ENCODE data around the gene UBE3B. TPM values are rescaled to one million over a fixed set of nuclear protein-coding genes. Genes with fewer than 3 reads are reported as not detected.

UBE3B gene
- polyA plus RNA-seq, 1 experiment: 42.8 TPM

GRCh38 chr12:109566424-109566823, 89.0 kb downstream of the UBE3B start:
- no peak for DNase-seq (ENCODE audit: low read depth, low spot score)
- H3K27ac ChIP-seq (ENCODE audit: low read depth, low read length): no peak overlapping the region
- POLR2A ChIA-PET: no interaction called here
- no peak overlapping the region for H3K4me3 ChIP-seq (ENCODE audit: low read depth, low read length)
- TF ChIP-seq CTCF (IDR thresholded peaks at IDR 0.05; ENCODE audit: low read depth, low read length): no peak
- H3K9me3 ChIP-seq (ENCODE audit: control insufficient read depth, insufficient read depth, low read length): peaks cover 3% of the 10 kb centered on the region; the same call in 1 of the 2 replicates
- H3K27me3 ChIP-seq (ENCODE audit: control insufficient read depth, insufficient read depth, low read length): no peaks in the 10 kb centered on the region
- CTCF ChIA-PET: interaction anchor here (2.2 kb wide), 1 partner anchor 31 kb away, joined by 11 read pairs; no protein-coding TSS in a partner anchor

- H3K27me3 ChIP-seq (ENCODE audit: control insufficient read depth, insufficient read depth, low read length): no peaks in the 10 kb centered on the region
- no peak for TF ChIP-seq CTCF (IDR thresholded peaks at IDR 0.05; ENCODE audit: low read depth, low read length)
- no peaks in the 10 kb centered on the region for H3K9me3 ChIP-seq (ENCODE audit: control insufficient read depth, insufficient read depth, low read length)
- H3K4me3 ChIP-seq (ENCODE audit: low read depth, low read length): no peak overlapping the region
- POLR2A ChIA-PET: no interaction called here
- CTCF ChIA-PET: no interaction called here
- DNase-seq (ENCODE audit: low read depth, low spot score): no peak
- no peak overlapping the region for H3K27ac ChIP-seq (ENCODE audit: low read depth, low read length)
These were observed 89.9 kb downstream of the UBE3B start for GRCh38 chr12:109567296-109567695.

GRCh38 chr12:109567967-109568366, 90.5 kb downstream of the UBE3B start:
- POLR2A ChIA-PET: no interaction called here
- Histone ChIP-seq H3K27me3 (ENCODE audit: control insufficient read depth, insufficient read depth, low read length) (no peaks in the 10 kb centered on the region), H3K27ac (ENCODE audit: low read depth, low read length) (no peak overlapping the region), H3K9me3 (ENCODE audit: control insufficient read depth, insufficient read depth, low read length) (no peaks in the 10 kb centered on the region), H3K4me3 (ENCODE audit: low read depth, low read length) (no peak overlapping the region)
- no peak for DNase-seq (ENCODE audit: low read depth, low spot score)
- no peak for TF ChIP-seq CTCF (IDR thresholded peaks at IDR 0.05; ENCODE audit: low read depth, low read length)
- CTCF ChIA-PET: interaction anchor here (0.6 kb wide), 1 partner anchor 315 kb away, joined by 3 read pairs; no protein-coding TSS in a partner anchor

- Histone ChIP-seq H3K9me3 (ENCODE audit: control insufficient read depth, insufficient read depth, low read length) (no peaks in the 10 kb centered on the region), H3K27me3 (ENCODE audit: control insufficient read depth, insufficient read depth, low read length) (no peaks in the 10 kb centered on the region), H3K27ac (ENCODE audit: low read depth, low read length) (no peak overlapping the region), H3K4me3 (ENCODE audit: low read depth, low read length) (no peak overlapping the region)
- DNase-seq (ENCODE audit: low read depth, low spot score): no peak
- TF ChIP-seq CTCF (IDR thresholded peaks at IDR 0.05; ENCODE audit: low read depth, low read length): no peak
- CTCF ChIA-PET: no interaction called here
- POLR2A ChIA-PET: interaction anchor here (0.7 kb wide), 1 partner anchor 18 kb away, joined by 3 read pairs; no protein-coding TSS in a partner anchor
These were observed 91.1 kb downstream of the UBE3B start for GRCh38 chr12:109568486-109568885.

- H3K27ac ChIP-seq (ENCODE audit: low read depth, low read length): no peak overlapping the region
- no peak overlapping the region for H3K4me3 ChIP-seq (ENCODE audit: low read depth, low read length)
- TF ChIP-seq CTCF (IDR thresholded peaks at IDR 0.05; ENCODE audit: low read depth, low read length): no peak
- POLR2A ChIA-PET: no interaction called here
- H3K27me3 ChIP-seq (ENCODE audit: control insufficient read depth, insufficient read depth, low read length): no peaks in the 10 kb centered on the region
- CTCF ChIA-PET: interaction anchor here (0.6 to 2.7 kb wide), 5 partner anchors 25 to 460 kb away, joined by 3 to 16 read pairs (median 6); no protein-coding TSS in a partner anchor
- H3K9me3 ChIP-seq (ENCODE audit: control insufficient read depth, insufficient read depth, low read length): no peaks in the 10 kb centered on the region
- no peak for DNase-seq (ENCODE audit: low read depth, low spot score)
These were observed 94.5 kb downstream of the UBE3B start for GRCh38 chr12:109571773-109572505.

All from AG04450 (cell line).